HG03025 (cell line): ENCODE measurements around the gene CREBRF.
"Not testable (repeated sequence)": the region's sequence is repeated elsewhere in the genome, so short reads cannot be mapped to it uniquely, and the experiment has no call there.

ENCODE experiments used
- ATAC-seq: cut with Tn5 transposase; IDR thresholded peaks from one replicate; pipeline ENCODE4 v1.9.1; 2021; ENCODE audit warnings: mild to moderate bottlenecking, moderate library complexity; ENCODE audit not compliant: unreplicated experiment, low FRiP score

Gene CREBRF

GRCh38 chr5:173148354-173148753, 92.2 kb downstream of the CREBRF start:
- no peak for ATAC-seq

- no peak for ATAC-seq
These were observed 96.4 kb downstream of the CREBRF start for GRCh38 chr5:173152547-173152946.

- no peak for ATAC-seq
These were observed 97.7 kb downstream of the CREBRF start for GRCh38 chr5:173153842-173154241.

- not testable (repeated sequence) for ATAC-seq
These were observed 98.5 kb downstream of the CREBRF start for GRCh38 chr5:173154619-173155018.

GRCh38 chr5:173155912-173156311, 99.8 kb downstream of the CREBRF start:
- no peak for ATAC-seq

- no peak for ATAC-seq
These were observed 102.2 kb downstream of the CREBRF start for GRCh38 chr5:173158366-173158765.

- no peak for ATAC-seq
These were observed 103.1 kb downstream of the CREBRF start for GRCh38 chr5:173159256-173159655.

GRCh38 chr5:173161148-173161547, 105.0 kb downstream of the CREBRF start:
- ATAC-seq, result no peak

- ATAC-seq, result no peak
These were observed 107.1 kb downstream of the CREBRF start for GRCh38 chr5:173163219-173163618.

- no peak for ATAC-seq
These were observed 109.2 kb downstream of the CREBRF start for GRCh38 chr5:173165177-173166016.

- ATAC-seq, result no peak
These were observed 116.0 kb downstream of the CREBRF start for GRCh38 chr5:173172166-173172565.

GRCh38 chr5:173175523-173175922, 119.4 kb downstream of the CREBRF start:
- no peak for ATAC-seq

- ATAC-seq, result no peak
These were observed 122.3 kb downstream of the CREBRF start for GRCh38 chr5:173178369-173178910.

- no peak for ATAC-seq
These were observed 124.2 kb downstream of the CREBRF start for GRCh38 chr5:173180331-173180730.

GRCh38 chr5:173187054-173187743, 131.0 kb downstream of the CREBRF start:
- ATAC-seq, result no peak

GRCh38 chr5:173188280-173188679, 132.1 kb downstream of the CREBRF start:
- ATAC-seq, result no peak
